Hindlimb muscle (tissue), 1 donor: Measurements from ENCODE around the gene KCNMB3. TPM values are rescaled to one million over a fixed set of nuclear protein-coding genes. Genes with fewer than 3 reads are reported as not detected.
"Not testable (repeated sequence)": the region's sequence is repeated elsewhere in the genome, so short reads cannot be mapped to it uniquely, and the experiment has no call there.

Experiments
- DNase-seq: peaks from one replicate; pipeline ENCODE4 v3.0.0-alpha.2; 2013
- polyA plus RNA-seq: library from polyadenylated mRNA; unstranded; fragments of 120-200 nt; gene quantifications from one replicate; pipeline ENCODE4 v1.2.1, GENCODE V29; 2013; ENCODE audit not compliant: insufficient read length

The KCNMB3 gene
- polyA plus RNA-seq, 1 donor: 3.8 TPM

- DNase-seq: no peak
These were observed 13.5 kb upstream of the KCNMB3 start for GRCh38 chr3:179264449-179264848.

- DNase-seq: no peak
These were observed 12.2 kb upstream of the KCNMB3 start for GRCh38 chr3:179263134-179263533.

- DNase-seq: peak; percentile 70
These were observed 10.2 kb upstream of the KCNMB3 start for GRCh38 chr3:179260949-179261765.

- DNase-seq: not testable (repeated sequence)
These were observed 9.2 kb upstream of the KCNMB3 start for GRCh38 chr3:179259959-179260756.

- no peak for DNase-seq
These were observed 7.9 kb upstream of the KCNMB3 start for GRCh38 chr3:179258820-179259219.

GRCh38 chr3:179257742-179258141, 6.8 kb upstream of the KCNMB3 start:
- DNase-seq: not testable (repeated sequence)

- no peak for DNase-seq
These were observed 5.9 kb upstream of the KCNMB3 start for GRCh38 chr3:179256813-179257212.

GRCh38 chr3:179247289-179248015, 3.5 kb downstream of the KCNMB3 start:
- DNase-seq: no peak

GRCh38 chr3:179244878-179245277, 6.0 kb downstream of the KCNMB3 start:
- no peak for DNase-seq

GRCh38 chr3:179242859-179243258, 8.1 kb downstream of the KCNMB3 start:
- DNase-seq: not testable (repeated sequence)

GRCh38 chr3:179240299-179240698, 10.6 kb downstream of the KCNMB3 start:
- DNase-seq: not testable (repeated sequence)

- DNase-seq: no peak
These were observed 14.1 kb downstream of the KCNMB3 start for GRCh38 chr3:179236669-179237301.

- no peak for DNase-seq
These were observed 16.7 kb downstream of the KCNMB3 start for GRCh38 chr3:179234199-179234598.

- no peak for DNase-seq
These were observed 17.9 kb downstream of the KCNMB3 start for GRCh38 chr3:179233043-179233442.

GRCh38 chr3:179229177-179229576, 21.7 kb downstream of the KCNMB3 start:
- DNase-seq: no peak

- no peak for DNase-seq
These were observed 23.6 kb downstream of the KCNMB3 start for GRCh38 chr3:179227349-179227748.

- no peak for DNase-seq
These were observed 26.3 kb downstream of the KCNMB3 start for GRCh38 chr3:179224584-179224983.

- no peak for DNase-seq
These were observed 27.4 kb downstream of the KCNMB3 start for GRCh38 chr3:179223548-179223947.

GRCh38 chr3:179218213-179218612, 32.7 kb downstream of the KCNMB3 start:
- DNase-seq: not testable (repeated sequence)

- not testable (repeated sequence) for DNase-seq
These were observed 35.4 kb downstream of the KCNMB3 start for GRCh38 chr3:179215550-179215949.

GRCh38 chr3:179200790-179201189, 50.1 kb downstream of the KCNMB3 start:
- DNase-seq: no peak

- DNase-seq: no peak
These were observed 54.2 kb downstream of the KCNMB3 start for GRCh38 chr3:179196700-179197099.
